ENCODE measurements around the gene GLMN. TPM values are rescaled to one million over a fixed set of nuclear protein-coding genes. Genes with fewer than 3 reads are reported as not detected.
"Not testable (repeated sequence)": the region's sequence is repeated elsewhere in the genome, so short reads cannot be mapped to it uniquely, and the experiment has no call there.

Gene GLMN
- total and polyA plus RNA-seq, 7 donors: 2.8 to 17.6 (median 7.8) TPM

GRCh38 chr1:92259350-92259749 is 39.4 kb downstream of the GLMN start:
- intact Hi-C loops (cut with DNase I): no loop called here
- Histone ChIP-seq H3K4me1 (no peaks in the 10 kb centered on the region), H3K27ac (no peak overlapping the region), H3K36me3 (peaks cover 0 to 50% (median 11%) of the 10 kb centered on the region in 4 donors), H3K9me3 (peaks cover 0 to 4% (median 0%) of the 10 kb centered on the region in 4 donors), H3K27me3 (no peaks in the 10 kb centered on the region), H3K4me3 (no peak overlapping the region)
- no peak for DNase-seq
- 98 to 100% methylated on average over 1 of the region's 1 CpG for WGBS, 2 donors
- TF ChIP-seq POLR2AphosphoS5 (IDR thresholded peaks at IDR 0.05) (no peak), EP300 (IDR thresholded peaks at IDR 0.05) (no peak), POLR2A (IDR thresholded peaks at IDR 0.05) (no peak), CTCF (IDR thresholded peaks at IDR 0.05) (no peak)

- peaks cover 0 to 34% (median 12%) of the 10 kb centered on the region in 4 donors for H3K36me3 ChIP-seq
- DNase-seq; H3K27ac ChIP-seq; intact Hi-C loops (cut with DNase I); H3K4me3 ChIP-seq; H3K4me1 ChIP-seq; H3K27me3 ChIP-seq; H3K9me3 ChIP-seq: not testable (repeated sequence)
- 78 to 84% methylated on average over 3 of the region's 3 CpGs for WGBS, 2 donors
These were observed 44.1 kb downstream of the GLMN start for GRCh38 chr1:92254714-92255113.

- intact Hi-C loops (cut with DNase I): no loop called here
- H3K36me3 ChIP-seq: peaks cover 0 to 17% (median 3%) of the 10 kb centered on the region in 4 donors
- H3K27me3 ChIP-seq: no peaks in the 10 kb centered on the region
- WGBS, 2 donors: 95 to 96% methylated on average over 1 of the region's 1 CpG
- H3K9me3 ChIP-seq: no peaks in the 10 kb centered on the region
- H3K4me3 ChIP-seq: no peak overlapping the region
- H3K4me1 ChIP-seq: no peaks in the 10 kb centered on the region
- no peak for TF ChIP-seq POLR2A (IDR thresholded peaks at IDR 0.05)
- no peak for TF ChIP-seq POLR2AphosphoS5 (IDR thresholded peaks at IDR 0.05)
- no peak for TF ChIP-seq CTCF (IDR thresholded peaks at IDR 0.05)
- TF ChIP-seq EP300 (IDR thresholded peaks at IDR 0.05): no peak
- H3K27ac ChIP-seq: no peak overlapping the region
- no peak for DNase-seq
These were observed 54.4 kb downstream of the GLMN start for GRCh38 chr1:92244376-92244775.

- no peaks in the 10 kb centered on the region for H3K27me3 ChIP-seq
- no peak for DNase-seq
- no peaks in the 10 kb centered on the region for H3K36me3 ChIP-seq
- H3K27ac ChIP-seq: no peak overlapping the region
- H3K4me1 ChIP-seq: no peaks in the 10 kb centered on the region
- WGBS, 2 donors: 86 to 92% methylated on average over 2 of the region's 2 CpGs
- intact Hi-C loops (cut with DNase I): no loop called here
- no peak overlapping the region for H3K4me3 ChIP-seq
- H3K9me3 ChIP-seq: no peaks in the 10 kb centered on the region
- no peak for TF ChIP-seq POLR2A (IDR thresholded peaks at IDR 0.05)
- no peak for TF ChIP-seq POLR2AphosphoS5 (IDR thresholded peaks at IDR 0.05)
- TF ChIP-seq CTCF (IDR thresholded peaks at IDR 0.05): no peak
- no peak for TF ChIP-seq EP300 (IDR thresholded peaks at IDR 0.05)
These were observed 58.8 kb downstream of the GLMN start for GRCh38 chr1:92240034-92240433.

GRCh38 chr1:92230736-92231135 is 68.1 kb downstream of the GLMN start:
- no peaks in the 10 kb centered on the region for H3K9me3 ChIP-seq
- no peak overlapping the region for H3K27ac ChIP-seq
- intact Hi-C loops (cut with DNase I): no loop called here
- H3K4me3 ChIP-seq: no peak overlapping the region
- no peaks in the 10 kb centered on the region for H3K36me3 ChIP-seq
- 88 to 89% methylated on average over 1 of the region's 1 CpG for whole genome bisulfite sequencing, 2 donors
- TF ChIP-seq POLR2AphosphoS5 (IDR thresholded peaks at IDR 0.05) (no peak), POLR2A (IDR thresholded peaks at IDR 0.05) (no peak), EP300 (IDR thresholded peaks at IDR 0.05) (no peak), CTCF (IDR thresholded peaks at IDR 0.05) (no peak)
- DNase-seq: no peak
- no peaks in the 10 kb centered on the region for H3K27me3 ChIP-seq
- peaks cover 0 to 5% (median 0%) of the 10 kb centered on the region in 4 donors for H3K4me1 ChIP-seq

Measured in sigmoid colon (tissue), 7 donors.